ENCODE results near the gene CYSTM1.

GRCh38 chr5:140136624-140137023 lies 38.4 kb upstream of the CYSTM1 start:
- TF ChIP-seq POLR2A (IDR thresholded peaks at IDR 0.05; ENCODE audit: low read length) (no peak), CTCF (IDR thresholded peaks at IDR 0.05) (no peak), NR3C1 (IDR thresholded peaks at IDR 0.05) (no peak)

Data from A549 (cell line).